HG02588 (cell line): ENCODE results near the gene NASP.

Source experiments
- ATAC-seq: cut with Tn5 transposase; IDR thresholded peaks from one replicate; pipeline ENCODE4 v1.9.1; 2021; ENCODE audit warnings: mild to moderate bottlenecking, moderate library complexity; ENCODE audit not compliant: unreplicated experiment

NASP gene

GRCh38 chr1:45660336-45660735, 76.5 kb downstream of the NASP start:
- no peak for ATAC-seq

- ATAC-seq, result no peak
Measured at GRCh38 chr1:45666836-45667235, 83.0 kb downstream of the NASP start.

- ATAC-seq, result no peak
Measured at GRCh38 chr1:45667321-45668111, 83.7 kb downstream of the NASP start.
